ENCODE results near the gene ZNF154. TPM values are rescaled to one million over a fixed set of nuclear protein-coding genes. Genes with fewer than 3 reads are reported as not detected.

The ZNF154 gene
- total RNA-seq, 1 experiment from 2014 or later = not detected

GRCh38 chr19:57668635-57669034 lies 40.4 kb downstream of the ZNF154 start, which contains the start of gene ZSCAN4:
Gene ZSCAN4, plus strand, starts transcription at chr19:57668935. Its CDS starts 7,211 bp downstream, at chr19:57676146.
- intact Hi-C loops (cut with micrococcal nuclease) = no loop called here
- CTCF ChIA-PET = no interaction called here
- Histone ChIP-seq H3K4me1 (ENCODE audit: insufficient read depth, low read length) (0 out of 2 replicates have a peak, but pooled peaks cover 2% of the 10 kb centered on the region), H4K20me1 (ENCODE audit: low read length) (no peaks in the 10 kb centered on the region), H3K27me3 (ENCODE audit: low read length) (no peaks in the 10 kb centered on the region), H3K36me3 (ENCODE audit: low read depth, low read length) (no peaks in the 10 kb centered on the region), H2AFZ (ENCODE audit: low read length) (no peak within 1 kb of the TSS), H3K4me2 (ENCODE audit: low read length) (no peak within 1 kb of the TSS), H3K27ac (ENCODE audit: low read length) (no peak within 1 kb of the TSS), H3K9me3 (ENCODE audit: low read length) (peaks cover 6% of the 10 kb centered on the region; the same call in 1 of the 2 replicates), H3F3A (ENCODE audit: low read length, unreplicated experiment) (no peaks in the 10 kb centered on the region), H3K9ac (ENCODE audit: low read length) (no peak within 1 kb of the TSS), H3K9me2 (replicated peaks; ENCODE audit: low read length) (no peaks in the 10 kb centered on the region), H3K79me2 (ENCODE audit: low read length) (no peaks in the 10 kb centered on the region), H3K4me3 (ENCODE audit: low read length) (no peak within 1 kb of the TSS)
- no peak for TF ChIP-seq EZH2 (IDR thresholded peaks at IDR 0.05; ENCODE audit: low read length, unreplicated experiment)
- TF ChIP-seq, protein P1, sequence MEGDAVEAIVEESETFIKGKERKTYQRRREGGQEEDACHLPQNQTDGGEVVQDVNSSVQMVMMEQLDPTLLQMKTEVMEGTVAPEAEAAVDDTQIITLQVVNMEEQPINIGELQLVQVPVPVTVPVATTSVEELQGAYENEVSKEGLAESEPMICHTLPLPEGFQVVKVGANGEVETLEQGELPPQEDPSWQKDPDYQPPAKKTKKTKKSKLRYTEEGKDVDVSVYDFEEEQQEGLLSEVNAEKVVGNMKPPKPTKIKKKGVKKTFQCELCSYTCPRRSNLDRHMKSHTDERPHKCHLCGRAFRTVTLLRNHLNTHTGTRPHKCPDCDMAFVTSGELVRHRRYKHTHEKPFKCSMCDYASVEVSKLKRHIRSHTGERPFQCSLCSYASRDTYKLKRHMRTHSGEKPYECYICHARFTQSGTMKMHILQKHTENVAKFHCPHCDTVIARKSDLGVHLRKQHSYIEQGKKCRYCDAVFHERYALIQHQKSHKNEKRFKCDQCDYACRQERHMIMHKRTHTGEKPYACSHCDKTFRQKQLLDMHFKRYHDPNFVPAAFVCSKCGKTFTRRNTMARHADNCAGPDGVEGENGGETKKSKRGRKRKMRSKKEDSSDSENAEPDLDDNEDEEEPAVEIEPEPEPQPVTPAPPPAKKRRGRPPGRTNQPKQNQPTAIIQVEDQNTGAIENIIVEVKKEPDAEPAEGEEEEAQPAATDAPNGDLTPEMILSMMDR (conservative IDR thresholded peaks at IDR 0.05; ENCODE audit: low read depth, low read length) = no peak
- no peak for TF ChIP-seq EZH2phosphoT487 (IDR thresholded peaks at IDR 0.05; ENCODE audit: borderline replicate concordance, low read length)
- ATAC-seq (no peak), DNase-seq (no peak)
- POLR2A ChIA-PET (ENCODE audit: unreplicated experiment) = no interaction called here
- no TSS peak for BruUV-seq (replicated peaks)

- no peak for TF ChIP-seq EZH2phosphoT487 (IDR thresholded peaks at IDR 0.05; ENCODE audit: borderline replicate concordance, low read length)
- no peak for TF ChIP-seq EZH2 (IDR thresholded peaks at IDR 0.05; ENCODE audit: low read length, unreplicated experiment)
- TF ChIP-seq, protein P1 (conservative IDR thresholded peaks at IDR 0.05; ENCODE audit: low read depth, low read length) = no peak
- 0 out of 2 replicates have a peak, but pooled peaks cover 4% of the 10 kb centered on the region for H3K4me1 ChIP-seq (ENCODE audit: insufficient read depth, low read length)
- no peaks in the 10 kb centered on the region for H3F3A ChIP-seq (ENCODE audit: low read length, unreplicated experiment)
- H2AFZ ChIP-seq (ENCODE audit: low read length) = no peak overlapping the region
- H3K79me2 ChIP-seq (ENCODE audit: low read length) = no peaks in the 10 kb centered on the region
- no peak overlapping the region for H3K9ac ChIP-seq (ENCODE audit: low read length)
- H3K36me3 ChIP-seq (ENCODE audit: low read depth, low read length) = no peaks in the 10 kb centered on the region
- intact Hi-C loops (cut with micrococcal nuclease) = no loop called here
- peaks cover 6% of the 10 kb centered on the region; the same call in 1 of the 2 replicates for H3K9me3 ChIP-seq (ENCODE audit: low read length)
- H3K27ac ChIP-seq (ENCODE audit: low read length) = no peak overlapping the region
- DNase-seq (no peak), ATAC-seq (no peak)
- ChIA-PET POLR2A (ENCODE audit: unreplicated experiment) (no interaction called here), CTCF (no interaction called here)
- no peaks in the 10 kb centered on the region for H4K20me1 ChIP-seq (ENCODE audit: low read length)
- H3K4me2 ChIP-seq (ENCODE audit: low read length) = no peak overlapping the region
- no peaks in the 10 kb centered on the region for H3K9me2 ChIP-seq (replicated peaks; ENCODE audit: low read length)
- H3K4me3 ChIP-seq (ENCODE audit: low read length) = no peak overlapping the region
- BruUV-seq (replicated peaks) = no TSS peak
- no peaks in the 10 kb centered on the region for H3K27me3 ChIP-seq (ENCODE audit: low read length)
Measured at GRCh38 chr19:57667228-57667627, 41.8 kb downstream of the ZNF154 start.

GRCh38 chr19:57665261-57665806 lies 43.7 kb downstream of the ZNF154 start:
- ChIA-PET CTCF (no interaction called here), POLR2A (ENCODE audit: unreplicated experiment) (no interaction called here)
- no peak for DNase-seq
- H3K36me3 ChIP-seq (ENCODE audit: low read depth, low read length) = no peaks in the 10 kb centered on the region
- H3F3A ChIP-seq (ENCODE audit: low read length, unreplicated experiment) = no peaks in the 10 kb centered on the region
- no peak overlapping the region for H2AFZ ChIP-seq (ENCODE audit: low read length)
- intact Hi-C loops (cut with micrococcal nuclease) = no loop called here
- H3K9ac ChIP-seq (ENCODE audit: low read length) = no peak overlapping the region
- H3K4me1 ChIP-seq (ENCODE audit: insufficient read depth, low read length) = 0 out of 2 replicates have a peak, but pooled peaks cover 4% of the 10 kb centered on the region
- TF ChIP-seq EZH2phosphoT487 (IDR thresholded peaks at IDR 0.05; ENCODE audit: borderline replicate concordance, low read length) (no peak), EZH2 (IDR thresholded peaks at IDR 0.05; ENCODE audit: low read length, unreplicated experiment) (no peak)
- TF ChIP-seq, protein P1 (conservative IDR thresholded peaks at IDR 0.05; ENCODE audit: low read depth, low read length) = no peak
- no peak overlapping the region for H3K4me3 ChIP-seq (ENCODE audit: low read length)
- peaks cover 7% of the 10 kb centered on the region; the same call in 1 of the 2 replicates for H3K27me3 ChIP-seq (ENCODE audit: low read length)
- no peaks in the 10 kb centered on the region for H3K79me2 ChIP-seq (ENCODE audit: low read length)
- no peaks in the 10 kb centered on the region for H3K9me2 ChIP-seq (replicated peaks; ENCODE audit: low read length)
- no peak overlapping the region for H3K4me2 ChIP-seq (ENCODE audit: low read length)
- BruUV-seq (replicated peaks) = no TSS peak
- no peak overlapping the region for H3K27ac ChIP-seq (ENCODE audit: low read length)
- no peak for ATAC-seq
- H3K9me3 ChIP-seq (ENCODE audit: low read length) = no peaks in the 10 kb centered on the region
- H4K20me1 ChIP-seq (ENCODE audit: low read length) = no peaks in the 10 kb centered on the region

Measured in PC-3 (cell line).